ENCODE results near the gene BAIAP2.

BAIAP2 gene

GRCh38 chr17:81066072-81066471 is 31.1 kb downstream of the BAIAP2 start:
- Histone ChIP-seq H3K36me3 (replicated peaks; ENCODE audit: insufficient read depth, low read length) (no peaks in the 10 kb centered on the region), H3K4me2 (ENCODE audit: low read depth, low read length) (no peak overlapping the region), H3K4me3 (ENCODE audit: low read length) (no peak overlapping the region), H3K9me2 (replicated peaks; ENCODE audit: insufficient read depth, low read length) (no peaks in the 10 kb centered on the region), H3K79me2 (ENCODE audit: low read length) (no peaks in the 10 kb centered on the region), H3K27ac (ENCODE audit: low read length) (no peak overlapping the region), H2AFZ (ENCODE audit: low read length) (no peak overlapping the region), H3F3A (ENCODE audit: insufficient read depth, low read length) (no peaks in the 10 kb centered on the region), H3K9ac (ENCODE audit: low read length) (no peak overlapping the region), H3K4me1 (ENCODE audit: low read length) (no peaks in the 10 kb centered on the region), H4K20me1 (ENCODE audit: insufficient read depth, low read length) (no peaks in the 10 kb centered on the region), H3K27me3 (replicated peaks; ENCODE audit: insufficient read depth, low read length) (peaks cover 98% of the 10 kb centered on the region), H3K9me3 (replicated peaks; ENCODE audit: insufficient read depth, low read length) (no peaks in the 10 kb centered on the region)
- TF ChIP-seq EZH2 (optimal IDR thresholded peaks at IDR 0.05; ENCODE audit: low read depth, low read length): no peak
- TF ChIP-seq CTCF (IDR thresholded peaks at IDR 0.05; ENCODE audit: low read length): no peak
- TF ChIP-seq EZH2phosphoT487 (IDR thresholded peaks at IDR 0.05; ENCODE audit: low read length): no peak
- no peak for DNase-seq

- Histone ChIP-seq H3K4me1 (ENCODE audit: low read length) (no peaks in the 10 kb centered on the region), H3K4me2 (ENCODE audit: low read depth, low read length) (no peak overlapping the region), H3K9me2 (replicated peaks; ENCODE audit: insufficient read depth, low read length) (no peaks in the 10 kb centered on the region), H3K4me3 (ENCODE audit: low read length) (no peak overlapping the region), H3K36me3 (replicated peaks; ENCODE audit: insufficient read depth, low read length) (no peaks in the 10 kb centered on the region), H3F3A (ENCODE audit: insufficient read depth, low read length) (no peaks in the 10 kb centered on the region), H3K9me3 (replicated peaks; ENCODE audit: insufficient read depth, low read length) (no peaks in the 10 kb centered on the region), H3K9ac (ENCODE audit: low read length) (no peak overlapping the region), H4K20me1 (ENCODE audit: insufficient read depth, low read length) (no peaks in the 10 kb centered on the region), H3K79me2 (ENCODE audit: low read length) (no peaks in the 10 kb centered on the region), H3K27me3 (replicated peaks; ENCODE audit: insufficient read depth, low read length) (peaks cover 98% of the 10 kb centered on the region), H3K27ac (ENCODE audit: low read length) (no peak overlapping the region), H2AFZ (ENCODE audit: low read length) (no peak overlapping the region)
- TF ChIP-seq EZH2phosphoT487 (IDR thresholded peaks at IDR 0.05; ENCODE audit: low read length): no peak
- no peak for TF ChIP-seq EZH2 (optimal IDR thresholded peaks at IDR 0.05; ENCODE audit: low read depth, low read length)
- TF ChIP-seq CTCF (IDR thresholded peaks at IDR 0.05; ENCODE audit: low read length): no peak
- no peak for DNase-seq
These were observed 31.9 kb downstream of the BAIAP2 start for GRCh38 chr17:81066771-81067315.

GRCh38 chr17:81067391-81067811 is 32.5 kb downstream of the BAIAP2 start:
- Histone ChIP-seq H3K4me2 (ENCODE audit: low read depth, low read length) (no peak overlapping the region), H4K20me1 (ENCODE audit: insufficient read depth, low read length) (no peaks in the 10 kb centered on the region), H3K27me3 (replicated peaks; ENCODE audit: insufficient read depth, low read length) (peaks cover 98% of the 10 kb centered on the region), H3K4me1 (ENCODE audit: low read length) (no peaks in the 10 kb centered on the region), H3K9ac (ENCODE audit: low read length) (no peak overlapping the region), H3F3A (ENCODE audit: insufficient read depth, low read length) (no peaks in the 10 kb centered on the region), H3K36me3 (replicated peaks; ENCODE audit: insufficient read depth, low read length) (no peaks in the 10 kb centered on the region), H3K27ac (ENCODE audit: low read length) (no peak overlapping the region), H3K79me2 (ENCODE audit: low read length) (no peaks in the 10 kb centered on the region), H3K9me2 (replicated peaks; ENCODE audit: insufficient read depth, low read length) (no peaks in the 10 kb centered on the region), H3K9me3 (replicated peaks; ENCODE audit: insufficient read depth, low read length) (no peaks in the 10 kb centered on the region), H3K4me3 (ENCODE audit: low read length) (no peak overlapping the region), H2AFZ (ENCODE audit: low read length) (no peak overlapping the region)
- TF ChIP-seq EZH2 (optimal IDR thresholded peaks at IDR 0.05; ENCODE audit: low read depth, low read length): no peak
- TF ChIP-seq CTCF (IDR thresholded peaks at IDR 0.05; ENCODE audit: low read length): no peak
- TF ChIP-seq EZH2phosphoT487 (IDR thresholded peaks at IDR 0.05; ENCODE audit: low read length): no peak
- no peak for DNase-seq
